GM12864 (cell line): Measurements from ENCODE around the gene ADAMTS14.

ENCODE experiments used
- DNase-seq: peaks from one replicate; pipeline ENCODE4 v3.0.0-alpha.2; 2011; ENCODE audit warnings: low read depth
- H3K4me3 ChIP-seq: 2 replicates; pipeline ENCODE4 v1.5.1; 2011; ENCODE audit warnings: mild to moderate bottlenecking, low read depth, low read length, control low read depth
- CTCF ChIP-seq: IDR thresholded peaks from 2 replicates; pipeline ENCODE4 v1.5.1; 2011; ENCODE audit warnings: low read depth, mild to moderate bottlenecking, moderate library complexity, low read length, control low read depth, inconsistent platforms; ENCODE audit errors: missing control alignments

The ADAMTS14 gene

GRCh38 chr10:70757856-70758255, 85.5 kb downstream of the ADAMTS14 start:
- DNase-seq = no peak
- no peak for TF ChIP-seq CTCF
- no peak overlapping the region for H3K4me3 ChIP-seq

GRCh38 chr10:70758757-70759514, 86.6 kb downstream of the ADAMTS14 start:
- H3K4me3 ChIP-seq = no peak overlapping the region
- peak; percentile 8 for DNase-seq
- peak; percentile 83 for TF ChIP-seq CTCF

DNA sequence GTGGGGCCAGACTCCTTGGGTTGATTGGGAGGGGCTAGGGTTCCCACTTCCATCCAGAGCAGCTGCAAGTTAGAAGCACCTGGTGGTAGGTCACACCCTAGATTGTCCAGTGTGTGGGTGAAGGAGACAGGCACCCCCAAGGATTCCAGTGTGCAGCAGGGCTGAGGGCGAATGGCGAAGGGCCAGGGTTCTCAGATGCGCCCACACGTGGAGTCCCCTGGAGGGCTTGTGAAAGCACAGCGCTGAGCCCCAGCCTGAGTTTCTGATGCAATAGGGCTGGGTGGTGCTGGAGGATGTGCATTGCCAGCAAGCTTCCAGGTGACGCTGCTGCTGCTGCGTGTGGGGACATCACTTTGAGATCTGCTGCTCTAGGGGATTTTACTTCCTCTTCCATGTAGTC, 87.5 kb downstream of the ADAMTS14 start:
- TF ChIP-seq CTCF = peak; percentile 2
- DNase-seq = no peak
- no peak overlapping the region for H3K4me3 ChIP-seq

GRCh38 chr10:70760271-70760787, 88.0 kb downstream of the ADAMTS14 start:
- TF ChIP-seq CTCF = no peak
- DNase-seq = no peak
- no peak overlapping the region for H3K4me3 ChIP-seq

DNA sequence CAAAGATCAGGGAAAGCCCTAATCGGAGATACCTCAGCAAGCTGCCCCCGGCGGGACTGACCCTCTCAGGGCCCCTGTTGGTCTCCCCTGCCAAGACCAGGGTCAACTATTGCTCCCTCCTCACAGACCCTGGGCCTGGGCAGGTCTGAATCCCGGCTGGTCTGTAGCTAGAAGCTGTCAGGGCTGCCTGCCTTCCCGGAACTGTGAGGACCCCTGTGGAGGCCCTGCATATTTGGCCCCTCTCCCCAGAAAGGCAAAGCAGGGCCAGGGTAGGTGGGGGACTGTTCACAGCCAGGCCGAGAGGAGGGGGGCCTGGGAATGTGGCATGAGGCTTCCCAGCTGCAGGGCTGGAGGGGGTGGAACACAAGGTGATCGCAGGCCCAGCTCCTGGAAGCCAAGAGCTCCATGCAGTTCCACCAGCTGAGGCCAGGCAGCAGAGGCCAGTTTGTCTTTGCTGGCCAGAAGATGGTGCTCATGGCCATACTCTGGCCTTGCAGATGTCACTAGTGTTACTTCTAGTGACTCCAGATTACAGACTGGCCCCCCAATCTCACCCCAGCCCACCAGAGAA, 88.8 kb downstream of the ADAMTS14 start:
- H3K4me3 ChIP-seq = no peak overlapping the region
- no peak for TF ChIP-seq CTCF
- DNase-seq = no peak

GRCh38 chr10:70761727-70762350, 89.5 kb downstream of the ADAMTS14 start:
- no peak for DNase-seq
- TF ChIP-seq CTCF = no peak
- no peak overlapping the region for H3K4me3 ChIP-seq
